GM12892 (cell line): ENCODE results near the gene SLC25A24.

Experiments
- POLR2A ChIP-seq: IDR thresholded peaks from 2 replicates; pipeline ENCODE4 v1.6.1; 2011; ENCODE audit warnings: low read depth, low read length, control low read depth
- POLR2AphosphoS5 ChIP-seq: IDR thresholded peaks from 2 replicates; pipeline ENCODE4 v1.6.1; 2011; ENCODE audit warnings: low read depth, low read length, control low read depth
- TAF1 ChIP-seq: IDR thresholded peaks from 2 replicates; pipeline ENCODE4 v1.6.1; 2011; ENCODE audit warnings: low read depth, mild to moderate bottlenecking, control low read depth, low read length, borderline replicate concordance

DNA sequence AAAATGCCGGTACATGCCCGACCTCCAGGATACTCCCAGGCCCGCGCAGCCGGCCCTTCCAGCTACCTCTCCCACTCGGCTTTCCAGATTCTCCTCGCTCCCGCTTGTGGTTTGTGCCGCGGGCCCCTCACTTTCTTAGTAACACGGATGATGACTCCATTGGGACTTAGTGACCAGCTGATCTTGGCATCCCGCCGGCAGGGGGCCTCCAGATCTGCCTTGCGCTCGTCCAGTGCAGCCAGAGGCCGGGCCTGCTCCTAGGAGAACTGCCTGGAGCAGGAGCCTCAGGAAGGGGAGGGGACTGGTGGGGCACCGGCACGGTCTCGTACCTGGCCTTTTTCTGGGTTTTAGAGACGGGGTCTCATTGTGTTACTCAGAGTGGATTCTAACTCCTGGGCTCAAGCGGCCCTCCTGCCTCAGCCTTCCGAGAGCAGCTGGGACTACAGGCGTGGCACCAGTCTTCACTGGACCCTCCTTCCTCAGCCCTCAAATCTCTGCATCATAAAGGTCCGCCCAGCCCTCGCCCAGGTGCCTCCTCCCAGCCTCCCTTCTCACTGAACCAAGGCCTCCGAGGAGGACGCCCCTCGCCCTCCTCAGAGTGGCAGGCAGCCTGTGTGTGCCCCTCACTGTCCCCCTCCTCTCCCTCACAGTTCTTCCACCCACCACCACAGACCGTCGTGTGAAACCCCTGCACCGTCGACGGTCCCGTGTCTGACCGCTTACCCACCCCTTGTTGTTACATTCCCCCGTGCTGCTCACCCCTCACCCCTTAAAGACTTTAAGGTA, 78.6 kb downstream of the SLC25A24 start:
- TF ChIP-seq POLR2A (no peak), POLR2AphosphoS5 (no peak), TAF1 (no peak)
